GM23248 (cell line): ENCODE results near the gene NANP. TPM values are rescaled to one million over a fixed set of nuclear protein-coding genes. Genes with fewer than 3 reads are reported as not detected.
A peak's percentile ranks its signal among the peaks of the same experiment; 100 is the strongest.

Source experiments
- DNase-seq: peaks from one replicate; pipeline ENCODE4 v3.0.0-alpha.2; 2015
- H2AFZ ChIP-seq: fragments of 200-600 bp; sonication (generic); 2 replicates; pipeline ENCODE4 v1.6.1; 2016; ENCODE audit warnings: antibody characterized with exemption
- H3F3A ChIP-seq: fragments of 200-600 bp; sonication (generic); 2 replicates; pipeline ENCODE4 v1.6.1; 2016; ENCODE audit warnings: mild to moderate bottlenecking, antibody characterized with exemption, mixed run types; ENCODE audit not compliant: insufficient read depth
- H3K27ac ChIP-seq: fragments of 200-600 bp; sonication (generic); 2 replicates; pipeline ENCODE4 v1.5.1; 2016; ENCODE audit warnings: mild to moderate bottlenecking
- H3K27me3 ChIP-seq: fragments of 200-600 bp; sonication (generic); replicated peaks from 2 replicates; pipeline ENCODE4 v1.6.1; 2016; ENCODE audit warnings: mild to moderate bottlenecking; ENCODE audit not compliant: insufficient read depth
- H3K36me3 ChIP-seq: fragments of 200-600 bp; sonication (generic); 2 replicates; pipeline ENCODE4 v1.6.1; 2016; ENCODE audit warnings: low read depth, mild to moderate bottlenecking
- H3K4me1 ChIP-seq: fragments of 200-600 bp; sonication (generic); 2 replicates; pipeline ENCODE4 v1.6.1; 2016; ENCODE audit warnings: mild to moderate bottlenecking; ENCODE audit not compliant: insufficient read depth
- H3K4me2 ChIP-seq: fragments of 200-600 bp; sonication (generic); one replicate; pipeline ENCODE4 v1.6.1; 2016; ENCODE audit warnings: mild to moderate bottlenecking; ENCODE audit not compliant: unreplicated experiment
- H3K4me3 ChIP-seq: fragments of 200-600 bp; sonication (generic); 2 replicates; pipeline ENCODE4 v1.5.1; 2016; ENCODE audit warnings: mild to moderate bottlenecking
- H3K79me2 ChIP-seq: fragments of 200-600 bp; sonication (generic); 2 replicates; pipeline ENCODE4 v1.6.1; 2016; ENCODE audit warnings: mild to moderate bottlenecking; ENCODE audit not compliant: insufficient read depth
- H3K9ac ChIP-seq: fragments of 200-600 bp; sonication (generic); 2 replicates; pipeline ENCODE4 v1.6.1; 2016; ENCODE audit warnings: mild to moderate bottlenecking
- H3K9me2 ChIP-seq: fragments of 200-600 bp; sonication (generic); 2 replicates; pipeline ENCODE4 v1.6.1; 2016; ENCODE audit warnings: mixed run types, mild to moderate bottlenecking, moderate library complexity; ENCODE audit not compliant: insufficient read depth
- H3K9me3 ChIP-seq: fragments of 200-600 bp; sonication (generic); one replicate; pipeline ENCODE4 v1.6.1; 2017; ENCODE audit warnings: low read depth
- H4K20me1 ChIP-seq: fragments of 200-600 bp; sonication (generic); 2 replicates; pipeline ENCODE4 v1.6.0; 2016; ENCODE audit not compliant: insufficient read depth
- EZH2 ChIP-seq: fragments of 200-600 bp; sonication (generic); IDR thresholded peaks from 2 replicates; pipeline ENCODE4 v1.6.1; 2018; ENCODE audit warnings: antibody characterized with exemption, mild to moderate bottlenecking; ENCODE audit not compliant: insufficient read depth, poor library complexity, severe bottlenecking
- EZH2phosphoT487 ChIP-seq: fragments of 200-600 bp; sonication (generic); IDR thresholded peaks from 2 replicates; pipeline ENCODE4 v1.6.1; 2018; ENCODE audit warnings: antibody characterized with exemption, moderate library complexity, mild to moderate bottlenecking, low read depth; ENCODE audit not compliant: insufficient read depth
- WGBS, 2 experiments: methylation state at CpG; one replicate each; pipeline ENCODE4 v1.1.6; 2015 to 2017; ENCODE audit warnings: low lambda C conversion rate in 2 of 2, low coverage in 1 of 2; ENCODE audit errors: missing lambda C conversion rate in 2 of 2; 5-methylcytosine and 5-hydroxymethylcytosine counted together
- in situ Hi-C: fragments of 300-500 bp; cut with MboI; formaldehyde crosslinking; loops from 2 replicates; pipeline ENCODE4 v1.15.0; 2020
- polyA plus RNA-seq: library from polyadenylated mRNA; unstranded; fragments of >200 nt; fragmentation: Nextera tagmentation; extraction: Ambion mirVana; gene quantifications from 2 replicates; pipeline ENCODE4 v1.2.1, GENCODE V29; 2016
- total RNA-seq: library from RNA; depleted of rRNA; stranded (reverse); fragments of >200 nt; shearing (Covaris generic); gene quantifications from 2 replicates; pipeline ENCODE4 v1.2.3, GENCODE V29; 2014

Gene NANP
- total and polyA plus RNA-seq, 2 experiments from 2014 or later: 7.1 to 7.5 TPM

- Histone ChIP-seq H3K4me2 (no peak overlapping the region), H3F3A (peaks cover 7% of the 10 kb centered on the region), H3K27me3 (no peaks in the 10 kb centered on the region), H3K4me1 (peaks cover 4% of the 10 kb centered on the region), H3K36me3 (no peaks in the 10 kb centered on the region), H3K9me2 (no peaks in the 10 kb centered on the region), H3K9ac (no peak overlapping the region), H4K20me1 (no peaks in the 10 kb centered on the region), H2AFZ (no peak overlapping the region), H3K9me3 (no peaks in the 10 kb centered on the region), H3K27ac (no peak overlapping the region), H3K4me3 (no peak overlapping the region), H3K79me2 (peaks cover 27% of the 10 kb centered on the region)
- in situ Hi-C loops: no loop called here
- 76 to 79% methylated on average over 9 of the region's 9 CpGs for WGBS, 2 experiments
- no peak for DNase-seq
- no peak for TF ChIP-seq EZH2
- no peak for TF ChIP-seq EZH2phosphoT487
Measured at GRCh38 chr20:25626779-25627178, 3.0 kb upstream of the NANP start.

GRCh38 chr20:25624500-25624939 is 706 bp upstream of the NANP start:
- Histone ChIP-seq H3K4me1 (peaks cover 4% of the 10 kb centered on the region), H3K9ac (peak overlapping the region; percentile 91), H3K4me2 (peak overlapping the region; percentile 59), H3K27ac (peak overlapping the region; percentile 84), H3K27me3 (no peaks in the 10 kb centered on the region), H2AFZ (peak overlapping the region; percentile 90), H3K9me3 (no peaks in the 10 kb centered on the region), H3F3A (peaks cover 7% of the 10 kb centered on the region), H3K79me2 (peaks cover 49% of the 10 kb centered on the region), H3K4me3 (peak overlapping the region; percentile 93), H4K20me1 (no peaks in the 10 kb centered on the region), H3K36me3 (no peaks in the 10 kb centered on the region), H3K9me2 (no peaks in the 10 kb centered on the region)
- TF ChIP-seq EZH2: no peak
- TF ChIP-seq EZH2phosphoT487: no peak
- 23 to 24% methylated on average over 17 of the region's 17 CpGs for WGBS, 2 experiments
- DNase-seq: no peak
- in situ Hi-C loops: no loop called here

DNA sequence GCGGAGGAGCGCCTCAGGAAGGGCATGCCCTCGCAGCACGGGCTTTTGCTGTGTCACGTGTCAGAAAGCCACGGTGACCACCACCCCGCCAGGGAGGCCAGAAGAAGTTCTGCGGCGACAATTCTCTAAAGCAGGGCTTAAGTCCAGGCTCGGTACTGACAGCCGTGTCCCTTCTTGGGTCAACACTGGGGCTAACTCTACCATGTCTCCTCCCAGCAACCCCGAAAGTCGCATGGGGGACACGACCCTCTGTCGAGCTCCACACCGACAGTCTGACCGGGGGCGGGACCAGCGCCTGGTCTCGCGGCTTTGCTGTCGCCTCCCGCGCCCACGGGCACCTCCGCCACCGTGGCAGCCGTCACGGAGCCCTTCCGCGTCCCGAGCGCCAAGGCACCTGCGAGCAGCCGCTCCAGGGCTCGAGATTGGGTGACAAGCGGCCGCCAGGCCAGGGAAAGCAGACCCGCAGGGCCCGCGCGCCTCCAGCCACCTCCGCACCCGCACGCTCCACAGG is 534 bp downstream of the NANP start:
- 0 to 1% methylated on average over 34 to 45 of the region's 45 CpGs for WGBS, 2 experiments
- DNase-seq: peak; percentile 74
- Histone ChIP-seq H2AFZ (peak overlapping the region; percentile 90), H3K4me3 (peak overlapping the region; percentile 93), H3K4me1 (peaks cover 4% of the 10 kb centered on the region), H3K9me2 (no peaks in the 10 kb centered on the region), H3K9ac (peak overlapping the region; percentile 91), H3K27ac (peak overlapping the region; percentile 84), H3K27me3 (no peaks in the 10 kb centered on the region), H3K36me3 (no peaks in the 10 kb centered on the region), H3F3A (peaks cover 7% of the 10 kb centered on the region), H4K20me1 (no peaks in the 10 kb centered on the region), H3K4me2 (peak overlapping the region; percentile 97), H3K9me3 (no peaks in the 10 kb centered on the region), H3K79me2 (peaks cover 62% of the 10 kb centered on the region)
- in situ Hi-C loops: no loop called here
- TF ChIP-seq EZH2phosphoT487: no peak
- no peak for TF ChIP-seq EZH2

DNA sequence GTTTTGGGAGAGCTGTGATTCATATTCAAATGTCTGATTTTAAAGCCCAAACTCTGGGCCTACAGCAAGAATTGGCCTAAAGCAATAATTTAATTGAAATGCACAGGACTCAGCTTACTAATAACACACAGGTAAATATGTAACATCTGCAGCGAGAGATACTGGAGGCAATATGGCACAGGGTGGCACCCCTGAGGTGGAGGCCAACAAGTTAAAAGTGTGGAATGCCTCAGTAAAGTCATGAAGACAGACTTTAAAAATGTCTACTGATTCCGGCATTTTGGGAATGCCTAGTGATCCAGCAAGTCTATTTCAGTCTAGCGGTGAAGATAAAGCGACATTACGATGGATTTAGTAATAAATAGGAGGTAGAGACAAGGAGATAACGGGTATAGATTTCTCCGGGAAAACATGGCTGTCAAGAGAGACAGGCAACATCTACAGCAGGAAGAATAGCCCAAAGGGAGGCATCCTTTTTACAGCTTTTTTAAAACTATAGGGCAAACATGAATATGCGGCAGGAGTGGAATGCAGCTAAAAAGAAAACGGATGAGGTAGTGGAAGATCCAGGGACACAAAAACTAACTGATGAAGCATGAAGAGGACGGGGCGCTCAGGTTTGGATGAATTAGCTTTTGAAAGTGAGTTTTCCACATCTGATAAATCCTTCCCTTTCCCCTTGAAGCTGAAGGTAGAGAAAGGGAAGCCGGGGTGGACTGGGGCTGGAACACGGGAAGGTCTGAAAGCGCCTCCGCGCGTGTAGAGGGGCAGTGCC is 1.2 kb downstream of the NANP start:
- Histone ChIP-seq H3F3A (peaks cover 7% of the 10 kb centered on the region), H3K4me1 (peaks cover 4% of the 10 kb centered on the region), H3K27ac (peak overlapping the region; percentile 84), H3K9me2 (no peaks in the 10 kb centered on the region), H4K20me1 (no peaks in the 10 kb centered on the region), H3K4me2 (peak overlapping the region; percentile 97), H3K9me3 (no peaks in the 10 kb centered on the region), H3K79me2 (peaks cover 68% of the 10 kb centered on the region), H3K9ac (peak overlapping the region; percentile 91), H3K27me3 (no peaks in the 10 kb centered on the region), H3K4me3 (peak overlapping the region; percentile 93), H2AFZ (peak overlapping the region; percentile 90), H3K36me3 (no peaks in the 10 kb centered on the region)
- TF ChIP-seq EZH2 (no peak), EZH2phosphoT487 (no peak)
- in situ Hi-C loops: no loop called here
- WGBS, 2 experiments: 26% methylated on average over 17 of the region's 17 CpGs
- DNase-seq: peak; percentile 15
